A204.1 (cell line): ENCODE data around the gene PGPEP1.
"Not testable (repeated sequence)": the region's sequence is repeated elsewhere in the genome, so short reads cannot be mapped to it uniquely, and the experiment has no call there.

Source experiments
- FAIRE-seq: peaks from 2 replicates; lab custom pipeline; 2012; peaks lifted over from hg19 to GRCh38; lab: Jason Lieb, UNC

The PGPEP1 gene

DNA sequence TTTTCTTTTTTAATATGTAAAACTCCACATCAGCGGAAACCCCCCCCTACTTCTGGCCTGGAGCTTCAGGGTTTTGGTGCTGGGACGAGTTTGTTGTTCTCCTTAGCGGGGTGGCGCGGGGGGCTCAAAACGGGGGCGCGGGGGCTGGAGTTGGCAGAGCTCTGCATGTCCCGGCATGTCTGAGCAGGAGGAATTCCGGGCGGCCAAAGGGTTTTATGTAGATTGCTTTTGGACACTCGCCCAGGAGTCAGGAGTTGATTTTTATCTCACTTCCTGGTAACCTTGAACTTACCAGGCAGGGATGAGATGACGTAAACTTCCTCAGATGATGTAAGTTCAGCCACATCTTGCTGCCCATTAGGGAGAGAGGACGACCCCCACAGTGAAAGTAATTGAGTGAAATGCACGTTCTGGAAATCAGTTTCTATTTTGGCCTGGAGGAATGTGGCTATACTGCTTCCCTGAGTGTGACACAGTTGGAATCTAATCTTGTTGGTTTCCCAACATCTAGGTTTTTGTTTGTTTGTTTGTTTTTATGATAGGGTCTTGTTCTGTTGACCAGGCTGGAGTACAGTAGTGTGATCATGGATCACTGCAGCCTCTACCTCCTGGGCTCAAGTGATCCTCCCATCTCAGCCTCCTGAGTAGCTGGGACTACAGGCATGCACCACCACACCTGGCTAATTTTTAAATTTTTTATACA is 24.6 kb downstream of the PGPEP1 start:
- no peak for FAIRE-seq

DNA sequence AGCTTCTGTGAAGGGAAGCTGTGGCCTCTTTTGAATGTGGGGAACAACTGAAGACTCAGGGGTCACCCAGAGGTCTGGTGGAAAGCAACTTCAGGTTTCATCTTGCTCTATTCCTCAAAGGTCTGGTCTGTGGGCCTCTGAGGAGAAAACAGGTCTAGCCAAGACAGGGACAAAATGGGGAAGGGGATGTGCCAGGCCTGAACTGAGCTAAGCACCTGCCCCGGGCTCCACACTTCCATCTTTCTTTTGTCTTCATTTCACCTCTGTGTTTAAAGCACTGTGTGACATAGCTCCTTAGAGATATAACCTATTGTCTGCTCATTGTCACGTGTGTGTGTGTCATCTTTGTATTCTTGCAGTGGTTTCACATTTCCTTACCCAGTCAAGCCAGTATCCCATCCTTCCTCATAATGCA is 25.6 kb downstream of the PGPEP1 start:
- no peak for FAIRE-seq

DNA sequence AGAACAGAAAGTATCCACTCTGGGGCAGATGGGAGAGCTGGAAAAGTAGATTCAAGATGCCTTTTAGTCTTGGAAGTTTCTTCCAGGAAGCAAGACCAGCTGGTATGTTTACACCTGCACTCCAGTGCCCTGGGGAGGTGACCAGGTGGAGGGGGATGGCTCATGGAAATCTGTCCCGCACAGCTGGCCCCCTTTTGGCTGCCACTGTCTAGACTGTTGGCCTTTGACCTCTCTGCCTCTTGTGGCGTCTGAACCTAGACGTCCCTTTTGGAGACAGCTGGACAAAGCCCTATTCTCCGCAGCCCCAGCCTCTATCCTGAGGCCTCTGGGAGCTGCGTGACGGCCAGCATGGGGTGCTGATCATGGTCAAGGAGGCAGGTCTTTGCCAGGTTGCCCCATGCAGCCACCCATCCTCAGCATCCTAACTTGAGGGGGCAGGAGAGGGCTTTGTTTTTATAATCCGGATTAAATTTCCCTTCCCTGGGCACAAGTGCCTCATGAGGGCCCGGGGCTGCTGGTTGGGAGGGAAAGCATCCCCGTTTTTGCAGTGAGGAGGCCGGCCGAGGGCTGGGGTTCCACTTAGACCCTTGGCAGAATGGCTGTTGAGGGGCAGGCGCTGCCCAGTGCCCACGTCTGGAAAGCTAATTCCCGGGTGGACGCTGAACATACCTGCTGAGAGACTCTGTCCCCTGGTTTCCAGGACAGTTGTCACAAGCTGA is 28.3 kb downstream of the PGPEP1 start:
- FAIRE-seq, result no peak

DNA sequence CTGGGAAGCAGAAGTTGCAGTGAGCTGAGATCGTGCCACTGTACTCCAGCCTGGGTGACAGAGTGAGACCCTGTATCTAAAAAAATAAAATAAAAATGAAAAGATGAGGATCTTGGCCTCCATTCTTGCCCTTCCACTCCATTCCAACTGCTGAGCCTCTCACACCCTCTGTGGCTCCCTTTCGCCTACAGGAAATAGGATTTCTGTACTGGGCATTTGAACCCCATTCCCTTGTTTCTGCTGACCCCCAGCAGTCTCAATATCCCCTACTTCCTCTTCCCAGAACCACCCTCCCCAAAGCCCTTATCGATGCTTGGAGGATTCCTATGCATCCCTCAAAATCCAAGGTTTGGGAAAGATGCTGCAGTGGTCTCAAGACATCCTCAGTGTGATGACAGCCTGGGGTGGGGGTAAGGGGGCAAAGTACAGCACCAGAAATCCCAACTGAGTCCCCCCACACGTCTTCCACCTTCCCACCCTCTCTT is 33.1 kb downstream of the PGPEP1 start:
- FAIRE-seq, result no peak

DNA sequence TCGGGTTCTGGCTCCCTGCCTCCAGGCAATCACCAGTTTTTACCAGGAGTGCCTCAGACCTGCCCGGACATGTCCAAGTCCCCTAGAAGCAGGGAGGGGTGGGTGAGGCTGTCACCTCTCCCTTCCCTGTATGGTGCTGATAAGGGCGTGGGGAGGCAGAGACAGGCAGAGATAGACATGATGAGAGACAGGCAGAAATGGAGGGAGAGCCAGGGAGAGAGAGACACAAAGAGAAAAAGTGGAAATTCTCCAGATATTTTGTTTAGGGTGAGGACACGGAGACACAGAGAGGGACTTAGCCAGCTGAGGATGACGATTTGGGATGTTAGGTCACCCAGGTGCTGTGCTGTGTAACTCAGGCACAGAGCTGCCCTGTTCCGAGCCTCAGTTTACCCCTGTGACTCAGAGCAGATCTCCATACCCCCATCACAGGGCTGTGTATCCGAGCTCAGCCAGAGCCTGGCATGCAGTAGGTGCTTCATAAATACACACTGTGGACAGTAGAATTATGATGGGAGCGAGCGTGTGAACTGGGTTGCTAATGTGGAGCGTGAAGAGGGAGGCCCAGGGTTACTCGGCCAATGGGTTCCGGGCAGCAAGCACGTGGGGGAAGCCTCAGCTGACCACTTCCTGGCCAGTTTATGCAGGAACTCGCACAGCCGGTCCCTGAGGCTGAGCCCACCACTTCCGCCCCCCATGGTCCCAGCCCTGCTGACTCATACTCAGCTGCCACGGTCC is 33.7 kb downstream of the PGPEP1 start:
- FAIRE-seq, result no peak

DNA sequence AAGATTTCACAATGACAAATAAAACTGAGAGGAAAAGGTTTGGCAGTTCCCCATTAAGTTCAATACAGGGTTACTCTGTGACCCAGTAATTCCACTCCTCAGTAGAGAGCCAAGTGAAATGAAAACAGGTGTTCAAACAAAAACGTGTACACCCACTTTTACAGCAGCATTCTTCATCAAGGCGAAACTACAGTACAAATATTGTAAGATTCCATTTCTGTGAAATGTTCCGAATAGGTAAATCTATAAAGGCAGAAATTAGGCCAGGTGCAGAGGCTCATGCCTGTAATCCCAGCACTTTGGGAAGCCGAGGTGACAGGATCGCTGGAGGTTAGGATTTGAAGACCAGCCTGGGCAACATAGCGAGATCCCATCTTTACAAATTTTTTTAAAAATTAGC is 36.6 kb downstream of the PGPEP1 start:
- no peak for FAIRE-seq

DNA sequence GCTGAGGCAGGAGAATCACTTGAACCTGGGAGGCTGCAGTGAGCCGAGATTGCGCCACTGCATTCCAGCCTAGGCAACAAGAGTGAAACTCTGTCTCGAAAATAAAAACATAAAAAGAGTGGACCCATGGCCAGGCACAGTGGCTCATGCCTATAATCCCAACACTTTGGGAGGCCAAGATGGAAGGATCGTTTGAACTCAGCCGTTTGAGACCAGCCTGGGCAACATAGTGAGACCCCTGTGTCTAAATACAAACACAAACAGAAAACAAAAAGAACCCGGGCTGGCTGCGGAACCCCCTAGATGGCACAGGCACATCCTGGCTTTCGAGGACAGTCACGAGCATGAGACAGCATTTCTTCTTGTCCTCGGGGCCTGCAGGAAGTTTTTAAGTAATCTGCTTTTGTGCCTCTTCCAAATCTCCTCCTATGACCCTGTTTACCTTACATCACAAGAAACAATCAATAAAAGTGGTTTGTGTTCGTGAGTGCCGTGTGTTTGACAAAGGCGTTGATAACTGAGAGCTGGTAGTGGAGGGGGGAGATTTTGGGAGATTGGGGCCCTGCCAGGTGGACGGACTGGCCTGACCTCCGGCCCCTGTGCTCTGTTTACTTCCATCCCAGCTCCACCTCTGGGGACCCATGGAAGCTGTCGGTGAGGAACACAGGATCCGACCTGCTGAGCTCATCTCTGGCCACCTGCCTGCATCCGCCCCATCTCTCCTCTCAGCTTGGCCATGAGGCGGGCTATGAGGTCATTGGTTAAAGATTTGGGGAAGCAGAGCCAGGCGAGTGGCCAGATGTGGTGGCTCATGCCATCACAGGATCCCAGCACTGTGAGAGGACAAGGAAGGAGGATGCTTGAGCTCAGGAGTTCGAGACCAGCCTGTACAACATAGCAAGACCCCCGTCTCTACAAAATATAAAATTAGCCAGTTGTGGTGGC is 39.7 kb downstream of the PGPEP1 start:
- FAIRE-seq, result no peak

DNA sequence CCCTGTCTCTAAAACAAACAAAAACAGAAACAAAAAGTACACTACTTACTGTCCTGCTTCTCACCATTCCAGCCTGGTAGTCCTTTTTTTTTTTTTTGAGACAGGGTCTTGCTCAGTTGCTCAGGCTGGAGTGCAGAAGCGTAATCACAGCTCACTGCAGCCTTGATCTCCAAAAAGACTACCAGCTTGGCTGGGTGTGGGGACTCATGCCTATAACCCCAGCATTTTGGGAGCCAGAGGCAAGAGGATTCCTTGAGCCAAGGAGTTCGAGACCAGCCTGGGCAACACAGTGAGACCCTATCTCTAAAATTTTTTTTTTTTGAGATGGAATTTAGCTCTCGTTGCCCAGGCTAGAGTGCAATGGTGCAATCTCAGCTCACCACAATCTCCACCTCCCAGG is 40.4 kb downstream of the PGPEP1 start:
- no peak for FAIRE-seq

DNA sequence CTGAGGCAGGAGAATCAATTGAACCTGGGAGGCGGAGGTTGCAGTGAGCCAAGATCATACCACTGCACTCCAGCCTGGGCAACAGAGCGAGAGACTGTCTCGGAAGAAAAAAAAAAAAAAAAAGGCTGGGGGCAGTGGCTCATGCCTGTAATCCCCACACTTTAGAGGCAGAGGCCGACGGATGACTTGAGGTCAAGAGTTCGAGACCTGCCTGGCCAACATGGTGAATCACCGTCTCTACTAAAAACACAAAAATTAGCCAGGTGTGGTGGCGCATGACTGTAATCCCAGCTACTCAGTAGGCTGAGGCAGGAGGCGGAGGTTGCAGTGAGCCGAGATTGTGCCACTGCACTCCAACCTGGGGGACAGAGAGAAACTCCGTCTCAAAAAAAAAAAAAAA is 43.2 kb downstream of the PGPEP1 start:
- not testable (repeated sequence) for FAIRE-seq

DNA sequence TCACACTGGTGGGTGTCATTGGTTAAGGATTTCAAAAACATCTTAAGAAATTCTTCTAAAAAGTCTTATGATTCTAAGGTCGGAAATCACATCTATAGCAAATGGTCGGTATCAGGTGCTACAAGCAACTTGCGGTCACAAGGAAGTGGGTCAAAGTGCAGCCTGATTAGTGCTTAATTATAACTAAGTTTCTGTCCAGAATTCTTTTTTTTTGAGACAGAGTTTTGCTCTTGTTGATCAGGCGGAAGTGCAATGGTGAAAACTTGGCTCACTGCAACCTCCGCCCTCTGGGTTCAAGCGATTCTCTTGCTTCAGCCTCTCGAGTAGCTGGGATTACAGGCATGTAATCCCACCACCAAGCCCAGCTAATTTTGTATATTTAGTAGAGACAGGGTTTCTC is 44.4 kb downstream of the PGPEP1 start:
- no peak for FAIRE-seq

DNA sequence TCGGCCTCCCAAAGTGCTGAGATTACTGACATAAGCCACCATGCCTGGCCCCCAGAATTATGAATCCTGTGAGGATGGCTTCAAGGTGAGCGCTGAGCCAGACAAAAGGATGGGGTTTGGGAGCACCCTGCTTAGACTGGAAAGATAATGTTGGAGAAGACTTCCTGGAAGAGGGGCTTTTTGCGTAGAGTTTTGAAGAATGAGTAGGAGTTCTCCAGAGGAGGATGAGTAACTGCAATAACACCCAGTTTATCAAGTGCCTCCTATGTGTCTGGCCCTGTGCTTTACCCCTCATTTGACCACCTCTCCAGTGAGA is 44.9 kb downstream of the PGPEP1 start:
- FAIRE-seq, result no peak

DNA sequence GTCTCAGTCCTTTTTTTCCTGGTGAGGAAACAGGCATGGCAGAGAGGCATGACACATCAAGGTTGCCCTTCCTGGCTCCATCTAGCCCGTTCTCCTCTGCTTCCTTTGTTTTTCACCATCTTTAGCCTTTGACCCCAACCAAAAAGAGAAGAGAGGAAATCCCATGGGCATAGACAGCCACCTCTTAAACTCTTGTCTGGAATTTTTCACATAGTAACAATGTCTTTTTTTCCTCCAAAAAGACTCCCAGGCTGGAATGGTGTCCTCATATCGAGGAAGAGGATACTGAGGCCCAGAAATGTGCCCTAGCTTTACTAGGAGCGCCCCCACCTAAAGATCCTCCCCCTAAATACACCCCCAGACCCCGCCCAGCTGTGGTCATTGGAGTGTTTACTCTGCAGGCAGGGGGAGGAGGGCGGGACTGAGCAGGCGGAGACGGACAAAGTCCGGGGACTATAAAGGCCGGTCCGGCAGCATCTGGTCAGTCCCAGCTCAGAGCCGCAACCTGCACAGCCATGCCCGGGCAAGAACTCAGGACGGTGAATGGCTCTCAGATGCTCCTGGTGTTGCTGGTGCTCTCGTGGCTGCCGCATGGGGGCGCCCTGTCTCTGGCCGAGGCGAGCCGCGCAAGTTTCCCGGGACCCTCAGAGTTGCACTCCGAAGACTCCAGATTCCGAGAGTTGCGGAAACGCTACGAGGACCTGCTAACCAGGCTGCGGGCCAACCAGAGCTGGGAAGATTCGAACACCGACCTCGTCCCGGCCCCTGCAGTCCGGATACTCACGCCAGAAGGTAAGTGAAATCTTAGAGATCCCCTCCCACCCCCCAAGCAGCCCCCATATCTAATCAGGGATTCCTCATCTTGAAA is 45.5 kb downstream of the PGPEP1 start, which contains the start of gene GDF15:
Gene GDF15 (plus strand): TSS at position 484 of the 868 bp plus-strand sequence. CDS start 32 bp downstream, at position 516.
- FAIRE-seq, result no peak

DNA sequence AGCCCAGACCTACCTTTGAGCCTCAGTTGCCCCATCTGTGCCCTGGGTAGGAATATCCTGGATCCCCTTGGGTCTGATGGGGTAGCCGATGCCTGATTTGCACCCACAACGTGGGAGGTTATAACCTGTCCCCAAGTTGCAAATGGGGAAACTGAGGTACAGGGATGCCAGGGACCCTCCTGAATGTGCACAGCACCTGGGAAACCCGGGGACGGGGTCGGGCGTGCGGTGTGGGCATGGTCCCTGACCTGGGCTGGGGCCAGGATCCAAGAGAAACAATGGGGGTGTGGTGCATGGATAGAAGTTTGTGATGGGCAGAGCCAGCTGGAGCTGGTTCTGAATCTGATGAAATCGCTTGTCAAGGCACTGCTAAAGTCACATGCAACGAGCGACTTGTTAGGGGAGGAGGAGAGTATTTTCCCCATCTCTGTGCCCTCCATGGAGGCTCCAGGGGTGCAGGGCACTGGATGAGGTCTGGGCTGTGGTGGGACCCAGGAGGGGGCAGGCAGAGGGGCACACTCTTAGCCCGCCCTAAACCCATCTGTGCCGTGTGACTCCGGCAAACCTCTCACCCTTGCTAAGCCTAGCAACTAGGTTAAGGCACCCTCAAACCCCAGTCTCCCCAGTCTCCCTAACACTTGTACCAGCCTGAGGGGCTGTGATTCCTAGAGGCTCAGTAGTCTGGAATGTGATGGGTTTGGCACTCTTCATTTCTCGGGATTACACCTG is 46.3 kb downstream of the PGPEP1 start:
- FAIRE-seq, result no peak

DNA sequence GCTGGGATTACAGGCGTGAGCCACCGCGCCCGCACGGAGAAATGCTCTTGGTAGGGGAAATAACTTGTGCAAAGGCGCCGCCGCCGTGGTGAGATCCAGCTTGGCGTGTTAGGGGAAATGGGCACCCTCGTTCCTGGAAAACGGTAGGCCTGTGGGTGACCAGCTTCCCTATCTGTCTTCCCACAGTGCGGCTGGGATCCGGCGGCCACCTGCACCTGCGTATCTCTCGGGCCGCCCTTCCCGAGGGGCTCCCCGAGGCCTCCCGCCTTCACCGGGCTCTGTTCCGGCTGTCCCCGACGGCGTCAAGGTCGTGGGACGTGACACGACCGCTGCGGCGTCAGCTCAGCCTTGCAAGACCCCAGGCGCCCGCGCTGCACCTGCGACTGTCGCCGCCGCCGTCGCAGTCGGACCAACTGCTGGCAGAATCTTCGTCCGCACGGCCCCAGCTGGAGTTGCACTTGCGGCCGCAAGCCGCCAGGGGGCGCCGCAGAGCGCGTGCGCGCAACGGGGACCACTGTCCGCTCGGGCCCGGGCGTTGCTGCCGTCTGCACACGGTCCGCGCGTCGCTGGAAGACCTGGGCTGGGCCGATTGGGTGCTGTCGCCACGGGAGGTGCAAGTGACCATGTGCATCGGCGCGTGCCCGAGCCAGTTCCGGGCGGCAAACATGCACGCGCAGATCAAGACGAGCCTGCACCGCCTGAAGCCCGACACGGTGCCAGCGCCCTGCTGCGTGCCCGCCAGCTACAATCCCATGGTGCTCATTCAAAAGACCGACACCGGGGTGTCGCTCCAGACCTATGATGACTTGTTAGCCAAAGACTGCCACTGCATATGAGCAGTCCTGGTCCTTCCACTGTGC is 47.9 kb downstream of the PGPEP1 start:
- no peak for FAIRE-seq

DNA sequence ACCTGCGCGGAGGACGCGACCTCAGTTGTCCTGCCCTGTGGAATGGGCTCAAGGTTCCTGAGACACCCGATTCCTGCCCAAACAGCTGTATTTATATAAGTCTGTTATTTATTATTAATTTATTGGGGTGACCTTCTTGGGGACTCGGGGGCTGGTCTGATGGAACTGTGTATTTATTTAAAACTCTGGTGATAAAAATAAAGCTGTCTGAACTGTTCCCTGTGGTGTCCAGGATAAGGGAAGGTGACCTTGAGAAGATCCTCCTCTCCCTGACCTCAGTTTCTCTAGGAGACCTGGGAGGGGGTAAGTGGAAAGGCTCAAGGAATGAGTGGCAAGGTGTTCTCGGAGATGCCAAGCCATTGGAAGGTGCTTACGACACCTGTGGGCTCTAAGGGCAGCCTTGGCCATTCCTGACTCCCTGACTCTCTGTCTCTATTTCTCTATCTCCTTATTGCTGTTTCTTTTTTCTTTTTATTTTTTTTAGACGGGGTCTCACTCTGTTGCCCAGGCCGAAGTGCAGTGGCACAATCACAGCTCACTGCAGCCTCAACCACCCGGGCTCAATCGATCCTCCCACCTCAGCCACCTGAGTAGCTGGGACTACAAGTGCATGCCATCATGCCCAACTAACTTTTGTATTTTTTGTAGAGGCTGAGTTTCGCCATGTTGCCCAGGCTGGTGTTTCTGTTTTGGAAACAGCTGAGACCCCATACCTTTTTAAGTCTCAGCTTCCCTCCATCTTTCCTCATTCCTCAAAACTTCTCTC is 48.7 kb downstream of the PGPEP1 start:
- FAIRE-seq, result no peak

DNA sequence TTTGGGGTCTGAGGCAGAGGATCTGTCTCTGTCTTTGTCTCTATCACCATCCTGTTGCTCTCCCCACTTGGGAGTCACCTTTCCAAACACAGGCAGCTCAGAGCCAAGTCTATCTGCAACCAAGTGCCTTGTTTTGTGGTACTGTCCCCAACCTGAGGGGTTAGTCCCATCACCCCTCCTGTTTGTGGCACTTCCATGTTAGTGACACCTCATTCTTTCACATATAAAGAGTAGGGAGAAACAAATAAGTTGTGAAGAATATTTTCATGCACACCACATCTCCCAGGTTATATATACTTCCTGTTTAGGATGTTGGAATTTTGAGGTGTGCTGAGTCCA is 49.3 kb downstream of the PGPEP1 start:
- no peak for FAIRE-seq

DNA sequence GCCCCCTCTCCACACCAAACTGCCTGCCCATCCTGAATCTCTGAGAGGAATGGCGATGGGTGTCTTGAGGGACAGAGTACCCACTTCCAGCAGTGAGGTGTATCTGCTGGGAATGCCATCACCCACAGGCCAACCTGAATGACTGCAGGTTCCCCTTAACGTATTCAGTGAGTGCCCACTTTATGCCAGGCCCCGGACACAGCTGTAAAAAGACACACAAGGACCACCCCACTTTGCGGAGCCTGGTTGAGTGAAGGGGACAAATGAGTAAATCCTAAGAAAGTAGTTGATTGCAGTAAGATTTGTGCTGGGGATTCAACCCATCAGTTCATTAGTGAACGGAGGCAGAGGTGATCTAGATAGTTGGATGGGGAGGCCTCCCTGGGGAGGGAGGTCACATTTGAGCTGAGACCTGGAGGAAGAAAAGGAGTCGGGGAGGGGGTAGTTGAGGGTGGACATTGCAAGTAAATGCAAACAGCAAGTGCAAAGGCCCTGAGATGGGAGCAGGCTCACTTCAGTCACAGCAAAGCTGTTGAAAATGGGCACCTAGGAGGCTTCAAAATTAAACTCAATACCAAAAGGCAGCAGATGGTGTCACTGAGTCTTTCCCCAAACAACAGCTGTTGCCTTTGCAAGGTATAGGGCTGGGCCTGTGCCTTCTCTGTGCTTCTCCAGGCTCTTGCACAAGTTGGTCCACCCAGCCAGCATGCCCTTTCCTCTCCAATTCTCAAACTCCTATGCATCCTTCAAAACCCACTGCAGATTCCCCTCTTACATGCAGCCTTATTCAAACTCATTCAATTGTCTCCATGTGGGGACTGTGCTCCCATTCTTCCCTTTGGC is 49.9 kb downstream of the PGPEP1 start:
- FAIRE-seq, result no peak
